ENCODE measurements around the gene CACNA1D.
"Not testable (repeated sequence)": the region's sequence is repeated elsewhere in the genome, so short reads cannot be mapped to it uniquely, and the experiment has no call there.

The CACNA1D gene

GRCh38 chr3:53659996-53660395 is 165.6 kb downstream of the CACNA1D start:
- no peak for DNase-seq

GRCh38 chr3:53661480-53661879 is 167.1 kb downstream of the CACNA1D start:
- no peak for DNase-seq

- DNase-seq = not testable (repeated sequence)
Observed at GRCh38 chr3:53664812-53665211, 170.4 kb downstream of the CACNA1D start.

- DNase-seq = no peak
Observed at GRCh38 chr3:53665608-53666425, 171.4 kb downstream of the CACNA1D start.

GRCh38 chr3:53668872-53669271 is 174.5 kb downstream of the CACNA1D start:
- peak; percentile 4 for DNase-seq

- no peak for DNase-seq
Observed at GRCh38 chr3:53670721-53671120, 176.3 kb downstream of the CACNA1D start.

GRCh38 chr3:53671192-53671960 is 177.0 kb downstream of the CACNA1D start:
- DNase-seq = peak; percentile 22

- no peak for DNase-seq
Observed at GRCh38 chr3:53671961-53672299, 177.5 kb downstream of the CACNA1D start.

GRCh38 chr3:53672981-53673380 is 178.6 kb downstream of the CACNA1D start:
- DNase-seq = no peak

GRCh38 chr3:53673722-53674350 is 179.4 kb downstream of the CACNA1D start:
- no peak for DNase-seq

- no peak for DNase-seq
Observed at GRCh38 chr3:53674582-53674981, 180.2 kb downstream of the CACNA1D start.

- no peak for DNase-seq
Observed at GRCh38 chr3:53675022-53675697, 180.7 kb downstream of the CACNA1D start.

- no peak for DNase-seq
Observed at GRCh38 chr3:53675942-53676341, 181.5 kb downstream of the CACNA1D start.

- no peak for DNase-seq
Observed at GRCh38 chr3:53677413-53677812, 183.0 kb downstream of the CACNA1D start.

- DNase-seq = peak; percentile 7
Observed at GRCh38 chr3:53680028-53680427, 185.6 kb downstream of the CACNA1D start.

GRCh38 chr3:53682807-53683206 is 188.4 kb downstream of the CACNA1D start:
- no peak for DNase-seq

GRCh38 chr3:53688066-53688465 is 193.7 kb downstream of the CACNA1D start:
- no peak for DNase-seq

- DNase-seq = no peak
Observed at GRCh38 chr3:53688989-53689388, 194.6 kb downstream of the CACNA1D start.

GRCh38 chr3:53689681-53690080 is 195.3 kb downstream of the CACNA1D start:
- DNase-seq = no peak

- no peak for DNase-seq
Observed at GRCh38 chr3:53690521-53690920, 196.1 kb downstream of the CACNA1D start.

- DNase-seq = no peak
Observed at GRCh38 chr3:53691349-53691748, 196.9 kb downstream of the CACNA1D start.

- no peak for DNase-seq
Observed at GRCh38 chr3:53691885-53692284, 197.5 kb downstream of the CACNA1D start.

- no peak for DNase-seq
Observed at GRCh38 chr3:53693451-53693850, 199.0 kb downstream of the CACNA1D start.

Data from COR-L47 (cell line).